ENCODE results near the gene NFIB.

The NFIB gene

DNA sequence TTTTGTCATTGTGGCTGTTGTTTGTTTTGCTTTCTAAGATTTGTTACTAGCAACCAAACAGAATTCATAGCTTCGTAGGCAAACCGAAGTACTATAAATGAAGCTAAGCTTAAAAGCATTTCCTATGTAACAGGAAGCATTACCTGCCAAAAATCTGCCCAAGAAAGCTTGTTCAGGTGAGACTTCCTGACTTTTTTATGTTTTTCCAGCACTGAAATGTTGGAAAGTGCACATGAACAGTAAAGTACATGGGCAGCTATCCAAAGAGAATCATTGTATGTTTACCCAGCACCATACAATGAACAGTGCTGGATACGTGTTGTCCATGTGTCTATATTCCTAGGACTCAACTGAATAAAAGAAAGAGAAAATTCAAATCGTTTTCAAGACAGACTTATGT is 247.1 kb downstream of the NFIB start:
- no peak for DNase-seq (ENCODE audit: low spot score)

DNA sequence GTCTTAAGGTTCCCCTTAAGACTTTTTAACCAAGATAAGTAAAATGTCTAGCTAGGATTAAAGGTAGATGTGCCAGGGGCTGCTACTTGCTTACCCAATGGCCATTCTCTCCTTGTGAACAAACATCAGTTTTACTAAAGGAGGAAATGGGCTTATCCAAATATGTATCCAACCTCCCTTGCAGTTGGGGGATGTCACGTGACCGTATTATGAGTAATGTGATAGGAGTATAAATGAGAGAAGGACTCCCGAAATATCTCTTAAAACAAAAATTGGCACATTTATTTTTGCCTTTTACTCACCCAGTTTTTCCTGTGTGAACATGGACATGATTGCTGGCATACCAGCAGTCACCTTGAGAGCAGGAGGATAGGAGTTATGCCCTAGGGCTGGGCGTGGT is 247.9 kb downstream of the NFIB start:
- DNase-seq (ENCODE audit: low spot score), result no peak

GRCh38 chr9:14064940-14065339 is 249.0 kb downstream of the NFIB start:
- DNase-seq (ENCODE audit: low spot score), result no peak

DNA sequence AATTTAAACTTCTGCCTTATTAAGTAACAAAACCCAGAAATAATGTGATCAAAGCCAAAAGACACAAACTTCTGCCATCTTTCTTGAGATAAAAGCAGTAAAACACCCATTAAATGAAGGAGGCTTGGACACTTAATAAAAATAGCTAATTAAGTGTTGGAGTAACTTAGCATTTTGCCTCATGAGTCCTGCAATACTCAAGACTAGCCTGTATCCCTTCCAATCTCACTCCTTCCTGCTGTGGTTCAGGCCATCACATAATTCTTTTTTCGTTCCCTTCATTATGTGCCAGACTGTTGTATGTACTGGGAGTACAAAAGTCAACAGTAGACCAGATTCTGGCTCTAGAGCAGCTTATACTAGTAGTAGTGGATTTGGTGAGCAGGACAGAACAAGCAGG is 250.2 kb downstream of the NFIB start:
- no peak for DNase-seq (ENCODE audit: low spot score)

GRCh38 chr9:14062586-14063221 is 251.2 kb downstream of the NFIB start:
- no peak for DNase-seq (ENCODE audit: low spot score)

- DNase-seq (ENCODE audit: low spot score), result no peak
Observed at GRCh38 chr9:14061936-14062585, 251.9 kb downstream of the NFIB start.

DNA sequence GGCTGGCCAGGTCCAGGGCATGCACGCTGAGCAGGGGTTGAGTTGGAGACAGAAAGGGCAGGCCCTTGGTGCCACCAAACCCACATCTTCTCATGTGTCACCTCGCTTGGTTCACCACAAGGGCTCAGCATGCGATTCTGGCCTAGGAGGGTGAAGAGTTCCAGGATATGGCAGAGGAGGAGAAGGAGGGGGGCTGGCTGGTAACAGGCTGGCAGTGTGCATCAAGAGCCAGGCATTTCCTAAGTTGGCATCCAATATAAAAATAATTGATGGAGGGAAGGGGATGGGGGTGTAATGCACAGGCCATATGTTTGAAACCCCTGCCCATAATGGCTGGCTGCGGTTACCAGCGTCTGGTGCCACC is 255.6 kb downstream of the NFIB start:
- no peak for DNase-seq (ENCODE audit: low spot score)

DNA sequence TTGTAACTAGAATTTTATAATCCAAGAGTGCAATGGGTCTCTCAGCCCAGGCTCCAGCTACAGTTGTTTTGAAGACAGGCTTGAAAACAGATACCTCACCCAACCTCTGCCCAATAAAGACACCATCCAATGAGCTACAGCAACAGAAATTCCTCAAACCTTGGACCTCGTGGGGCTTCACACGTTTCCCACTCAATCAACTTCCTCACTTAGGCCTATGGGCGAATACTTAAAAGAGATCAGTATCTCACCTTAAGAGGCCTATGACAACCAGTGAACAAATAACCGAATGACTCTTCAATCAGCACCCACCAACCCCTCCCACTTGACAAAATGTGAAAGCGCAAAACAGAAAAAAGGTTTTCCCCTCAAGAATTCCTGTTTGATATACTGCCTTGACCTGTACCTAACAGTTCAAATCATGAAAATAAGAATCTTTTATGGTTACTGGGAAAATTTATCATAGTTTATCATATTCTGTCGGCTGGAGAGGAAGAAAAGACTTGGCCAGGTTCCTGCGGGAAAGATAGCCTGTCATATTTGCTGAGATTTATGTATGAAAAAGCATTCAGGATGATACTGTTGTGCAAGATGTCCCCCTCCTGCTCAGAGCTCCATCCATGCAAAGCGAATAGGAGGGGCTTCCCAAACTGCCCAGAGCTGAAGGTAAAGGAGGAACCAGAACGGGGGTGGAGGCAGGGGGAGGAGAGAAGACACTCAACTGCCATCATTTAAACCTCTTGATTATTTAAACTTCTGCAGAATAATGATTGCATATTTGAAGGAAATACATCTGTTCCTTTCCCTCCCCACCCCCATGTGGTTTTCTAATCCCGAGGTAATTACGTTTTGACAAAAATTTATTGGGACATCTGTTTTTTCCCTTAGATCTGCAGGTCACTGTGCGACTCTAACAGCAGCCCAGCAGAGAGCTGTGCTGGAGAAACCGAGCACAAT is 256.3 kb downstream of the NFIB start:
- DNase-seq (ENCODE audit: low spot score), result no peak

GRCh38 chr9:14056316-14056861 is 257.6 kb downstream of the NFIB start:
- no peak for DNase-seq (ENCODE audit: low spot score)

- DNase-seq (ENCODE audit: low spot score), result no peak
Observed at GRCh38 chr9:14054096-14054495, 259.8 kb downstream of the NFIB start.

- DNase-seq (ENCODE audit: low spot score), result no peak
Observed at GRCh38 chr9:14052359-14052758, 261.6 kb downstream of the NFIB start.

GRCh38 chr9:14051419-14051818 is 262.5 kb downstream of the NFIB start:
- no peak for DNase-seq (ENCODE audit: low spot score)

DNA sequence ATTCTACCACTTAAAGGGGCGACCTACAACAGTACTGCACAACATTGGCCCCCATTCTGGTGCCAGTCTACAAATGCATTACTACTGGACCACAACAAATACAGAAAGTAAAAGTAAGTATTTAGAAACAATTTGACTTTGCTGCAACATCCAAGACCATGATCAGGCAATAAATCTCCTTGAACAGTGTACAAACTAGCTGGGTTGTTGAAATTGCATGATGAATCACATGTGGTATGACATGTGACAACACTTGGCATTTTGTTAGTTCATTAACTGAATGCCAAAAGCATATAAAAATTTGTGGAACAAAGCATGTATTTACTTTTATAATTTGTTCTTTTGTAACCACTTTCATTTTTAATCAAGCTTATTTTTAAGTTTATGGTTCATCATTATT is 270.5 kb downstream of the NFIB start:
- DNase-seq (ENCODE audit: low spot score), result no peak

DNA sequence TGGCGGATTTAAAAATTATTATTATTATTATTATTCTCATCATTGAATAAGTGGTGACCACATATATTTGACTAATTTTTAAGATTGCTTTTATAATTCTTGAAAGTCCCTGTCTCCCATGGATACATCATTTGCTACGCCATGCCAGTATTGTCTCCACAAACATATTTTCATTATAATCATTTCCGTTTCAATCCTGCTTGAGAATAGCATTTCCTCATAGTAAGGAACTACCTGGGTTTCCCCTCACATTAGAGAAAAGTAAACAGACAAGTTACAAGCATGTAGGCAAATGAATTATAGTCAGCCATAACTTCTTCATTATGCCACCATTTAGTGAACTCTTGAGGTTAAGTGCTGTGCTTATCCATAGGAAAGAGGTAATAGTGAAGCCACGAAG is 276.6 kb downstream of the NFIB start:
- no peak for DNase-seq (ENCODE audit: low spot score)

GRCh38 chr9:14033067-14033466 is 280.9 kb downstream of the NFIB start:
- no peak for DNase-seq (ENCODE audit: low spot score)
